Thyroid gland (tissue), 4 donors: ENCODE data around the gene RFX4.

Experiments used
- CTCF ChIP-seq, 6 experiments: fragments of 200-600 bp in 3 of 6; fragments of 450-650 bp in 3 of 6; sonication (generic) in 3 of 6; IDR thresholded peaks; one replicate each; pipeline ENCODE4 v1.5.1; 2016 to 2019; ENCODE audit warnings: antibody characterized with exemption in 6 of 6, mild to moderate bottlenecking in 2 of 6, inconsistent platforms in 1 of 6, moderate library complexity in 1 of 6
- POLR2A ChIP-seq, 2 donors: fragments of 450-650 bp; IDR thresholded peaks; one replicate each; pipeline ENCODE4 v1.6.1; 2017; ENCODE audit warnings: antibody characterized with exemption in 2 of 2, mild to moderate bottlenecking in 2 of 2, moderate library complexity in 1 of 2

- TF ChIP-seq CTCF (IDR thresholded peaks at IDR 0.05): no peak
- TF ChIP-seq POLR2A (IDR thresholded peaks at IDR 0.05): no peak
These were observed 176.9 kb downstream of the RFX4 start for GRCh38 chr12:106759526-106760183.
